GM12865 (cell line): ENCODE measurements around the gene FTCD.
"Not testable (repeated sequence)": the region's sequence is repeated elsewhere in the genome, so short reads cannot be mapped to it uniquely, and the experiment has no call there.

ENCODE experiments used
- DNase-seq: peaks from one replicate; pipeline ENCODE4 v3.0.0; 2010; ENCODE audit warnings: low read depth
- H3K4me3 ChIP-seq: 2 replicates; pipeline ENCODE4 v1.5.1; 2011; ENCODE audit warnings: mild to moderate bottlenecking, low read depth, low read length, control low read depth
- TF ChIP-seq, protein P1 (sequence below): IDR thresholded peaks from 2 replicates; pipeline ENCODE4 v1.5.1; 2011; ENCODE audit warnings: low read length, control low read depth, low read depth, inconsistent platforms; ENCODE audit not compliant: insufficient read depth; ENCODE audit errors: missing control alignments

The FTCD gene

GRCh38 chr21:46145840-46146691, 9.3 kb downstream of the FTCD start:
- TF ChIP-seq, protein P1, sequence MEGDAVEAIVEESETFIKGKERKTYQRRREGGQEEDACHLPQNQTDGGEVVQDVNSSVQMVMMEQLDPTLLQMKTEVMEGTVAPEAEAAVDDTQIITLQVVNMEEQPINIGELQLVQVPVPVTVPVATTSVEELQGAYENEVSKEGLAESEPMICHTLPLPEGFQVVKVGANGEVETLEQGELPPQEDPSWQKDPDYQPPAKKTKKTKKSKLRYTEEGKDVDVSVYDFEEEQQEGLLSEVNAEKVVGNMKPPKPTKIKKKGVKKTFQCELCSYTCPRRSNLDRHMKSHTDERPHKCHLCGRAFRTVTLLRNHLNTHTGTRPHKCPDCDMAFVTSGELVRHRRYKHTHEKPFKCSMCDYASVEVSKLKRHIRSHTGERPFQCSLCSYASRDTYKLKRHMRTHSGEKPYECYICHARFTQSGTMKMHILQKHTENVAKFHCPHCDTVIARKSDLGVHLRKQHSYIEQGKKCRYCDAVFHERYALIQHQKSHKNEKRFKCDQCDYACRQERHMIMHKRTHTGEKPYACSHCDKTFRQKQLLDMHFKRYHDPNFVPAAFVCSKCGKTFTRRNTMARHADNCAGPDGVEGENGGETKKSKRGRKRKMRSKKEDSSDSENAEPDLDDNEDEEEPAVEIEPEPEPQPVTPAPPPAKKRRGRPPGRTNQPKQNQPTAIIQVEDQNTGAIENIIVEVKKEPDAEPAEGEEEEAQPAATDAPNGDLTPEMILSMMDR, result no peak
- no peak for DNase-seq
- H3K4me3 ChIP-seq, result no peak overlapping the region

GRCh38 chr21:46145159-46145839, 10.1 kb downstream of the FTCD start:
- DNase-seq, result no peak
- H3K4me3 ChIP-seq, result no peak overlapping the region
- TF ChIP-seq, protein P1, result no peak

GRCh38 chr21:46144464-46145070, 10.8 kb downstream of the FTCD start:
- no peak overlapping the region for H3K4me3 ChIP-seq
- no peak for DNase-seq
- TF ChIP-seq, protein P1, result no peak

DNA sequence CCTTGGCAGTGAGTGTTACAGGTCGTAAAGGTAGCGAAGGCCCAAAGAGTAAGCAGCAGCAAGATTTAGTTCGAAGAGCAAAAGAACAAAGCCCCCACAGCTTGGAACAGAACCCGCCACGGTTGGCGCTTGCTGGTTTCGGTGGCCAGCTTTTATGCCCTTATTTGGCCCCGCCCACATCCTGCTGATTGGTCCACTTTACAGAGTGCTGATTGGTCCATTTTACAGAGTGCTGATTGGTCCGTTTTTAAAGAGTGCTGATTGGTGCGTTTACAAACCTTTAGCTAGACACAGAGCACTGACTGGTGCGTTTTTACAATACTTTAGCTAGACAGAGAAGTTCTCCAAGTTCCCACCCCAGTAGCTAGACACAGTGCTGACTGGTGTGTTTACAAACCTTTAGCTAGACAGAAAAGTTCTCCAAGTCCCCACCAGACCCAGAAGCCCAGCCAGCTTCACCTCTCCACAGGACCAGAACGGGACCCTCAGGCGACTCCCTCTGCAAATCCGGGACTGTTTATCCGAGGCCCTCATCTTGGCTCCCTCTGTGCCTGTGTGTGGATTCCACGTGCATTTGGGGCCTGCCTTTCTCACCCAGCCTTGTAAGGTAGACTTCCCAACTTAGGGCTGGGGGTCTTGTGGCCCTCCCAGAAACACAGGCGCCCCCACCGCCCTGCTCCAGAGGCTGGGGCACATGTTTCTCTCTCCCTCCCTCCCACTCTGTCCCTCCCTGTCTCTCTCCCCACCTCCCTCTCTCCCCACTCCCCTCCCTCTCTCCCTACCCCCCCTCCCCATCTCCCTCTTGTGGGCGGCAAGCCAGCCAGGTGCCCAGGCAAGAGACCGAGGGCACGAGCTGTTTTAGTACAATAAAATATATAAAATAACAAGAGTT, 12.6 kb downstream of the FTCD start:
- no peak for DNase-seq
- TF ChIP-seq, protein P1, result no peak
- H3K4me3 ChIP-seq, result no peak overlapping the region

- DNase-seq, result no peak
- TF ChIP-seq, protein P1, result no peak
- H3K4me3 ChIP-seq, result no peak overlapping the region
Measured at GRCh38 chr21:46141767-46142581, 13.4 kb downstream of the FTCD start.

- H3K4me3 ChIP-seq, DNase-seq: not testable (repeated sequence)
Measured at GRCh38 chr21:46140352-46141003, 14.9 kb downstream of the FTCD start.
